Liver (tissue), 9 donors: ENCODE results near the gene ZNF345. TPM values are rescaled to one million over a fixed set of nuclear protein-coding genes. Genes with fewer than 3 reads are reported as not detected.
A peak's percentile ranks its signal among the peaks of the same experiment; 100 is the strongest.

ENCODE experiments used
- DNase-seq: peaks from one replicate; pipeline ENCODE4 v3.0.0-alpha.2; 2017; ENCODE audit warnings: low spot score
- H3K27ac ChIP-seq, 2 donors: one replicate each; pipeline ENCODE4 v1.7.0; 2013; ENCODE audit warnings: inconsistent platforms in 2 of 2, low read length in 2 of 2, control low read depth in 1 of 2, low read depth in 1 of 2, mild to moderate bottlenecking in 1 of 2
- H3K27me3 ChIP-seq, 4 donors: one replicate each; pipeline versions ENCODE4 v1.6.1 to v1.7.0; 2013; ENCODE audit warnings: low read length in 3 of 4, inconsistent platforms in 1 of 4, mild to moderate bottlenecking in 1 of 4, moderate library complexity in 1 of 4; ENCODE audit not compliant: control insufficient read depth in 4 of 4, insufficient read depth in 4 of 4
- H3K36me3 ChIP-seq, 4 donors: one replicate each; pipeline versions ENCODE4 v1.6.1 to v1.7.0; 2013; ENCODE audit warnings: low read length in 3 of 4, mild to moderate bottlenecking in 3 of 4, low read depth in 1 of 4, moderate library complexity in 1 of 4; ENCODE audit not compliant: control insufficient read depth in 4 of 4, insufficient read depth in 3 of 4
- H3K4me1 ChIP-seq, 4 donors: one replicate each; pipeline versions ENCODE4 v1.6.1 to v1.7.0; 2013; ENCODE audit warnings: low read length in 3 of 4, mild to moderate bottlenecking in 3 of 4, moderate library complexity in 1 of 4; ENCODE audit not compliant: control insufficient read depth in 4 of 4, insufficient read depth in 4 of 4
- H3K4me3 ChIP-seq, 3 donors: one replicate each; pipeline versions ENCODE4 v1.6.1 to v1.7.0; 2013; ENCODE audit warnings: low read length in 3 of 3, control low read depth in 1 of 3, low read depth in 1 of 3, mild to moderate bottlenecking in 1 of 3
- H3K9ac ChIP-seq, 2 donors: one replicate each; pipeline ENCODE4 v1.7.0; 2013; ENCODE audit warnings: low read length in 2 of 2, mild to moderate bottlenecking in 2 of 2, moderate library complexity in 2 of 2, control low read depth in 1 of 2, low read depth in 1 of 2
- H3K9me3 ChIP-seq, 4 donors: one replicate each; pipeline versions ENCODE4 v1.6.1 to v1.7.0; 2013; ENCODE audit warnings: low read length in 3 of 4; ENCODE audit not compliant: control insufficient read depth in 4 of 4
- ATF3 ChIP-seq: IDR thresholded peaks from 2 replicates; pipeline ENCODE4 v1.6.1; 2016; ENCODE audit warnings: antibody characterized with exemption
- CTCF ChIP-seq: fragments of 150-350 bp; IDR thresholded peaks from 2 replicates; pipeline ENCODE4 v1.5.1; 2017; ENCODE audit warnings: improper control_type of control experiment, low read depth, low read length; ENCODE audit not compliant: missing input control
- EGR1 ChIP-seq, 2 donors: IDR thresholded peaks; 2 replicates each; pipeline ENCODE4 v1.6.1; 2016 to 2018; ENCODE audit warnings: antibody characterized with exemption in 2 of 2, low read depth in 2 of 2
- FOXA2 ChIP-seq: IDR thresholded peaks from 2 replicates; pipeline ENCODE4 v1.6.1; 2016; ENCODE audit warnings: antibody characterized with exemption
- GABPA ChIP-seq, 2 donors: IDR thresholded peaks in 1 of 2; conservative IDR thresholded peaks in 1 of 2; 2 replicates each; pipeline ENCODE4 v1.6.1; 2016; ENCODE audit warnings: antibody characterized with exemption in 2 of 2, mild to moderate bottlenecking in 1 of 2, moderate library complexity in 1 of 2
- HNF4A ChIP-seq, 2 donors: conservative IDR thresholded peaks; 2 replicates each; pipeline ENCODE4 v1.6.1; 2016; ENCODE audit warnings: antibody characterized with exemption in 2 of 2, mild to moderate bottlenecking in 2 of 2
- RAD21 ChIP-seq, 2 donors: IDR thresholded peaks; 2 replicates each; pipeline ENCODE4 v1.6.1; 2016; ENCODE audit warnings: antibody characterized with exemption in 2 of 2, mild to moderate bottlenecking in 2 of 2
- REST ChIP-seq: IDR thresholded peaks from 2 replicates; pipeline ENCODE4 v1.6.1; 2016; ENCODE audit warnings: antibody characterized with exemption, mild to moderate bottlenecking
- RXRA ChIP-seq, 2 donors: IDR thresholded peaks; 2 replicates each; pipeline ENCODE4 v1.6.1; 2017 to 2018; ENCODE audit warnings: antibody characterized with exemption in 2 of 2, mild to moderate bottlenecking in 1 of 2
- SP1 ChIP-seq: IDR thresholded peaks from 2 replicates; pipeline ENCODE4 v1.6.1; 2018; ENCODE audit warnings: antibody characterized with exemption, mild to moderate bottlenecking
- TAF1 ChIP-seq: conservative IDR thresholded peaks from 2 replicates; pipeline ENCODE4 v1.6.1; 2016; ENCODE audit warnings: antibody characterized with exemption, mild to moderate bottlenecking
- YY1 ChIP-seq: IDR thresholded peaks from 2 replicates; pipeline ENCODE4 v1.6.1; 2016; ENCODE audit warnings: antibody characterized with exemption, mild to moderate bottlenecking
- ZBTB33 ChIP-seq: IDR thresholded peaks from 2 replicates; pipeline ENCODE4 v1.6.1; 2016; ENCODE audit warnings: antibody characterized with exemption
- WGBS: extraction: QIAGEN DNeasy Blood & Tissue Kit; methylation state at CpG from one replicate; pipeline ENCODE4 v1.1.7; 2013; 5-methylcytosine and 5-hydroxymethylcytosine counted together
- polyA plus RNA-seq, 2 donors: library from polyadenylated mRNA; stranded (reverse) in 1 of 2; unstranded in 1 of 2; fragments of 200-250 nt in 1 of 2; fragments of >200 nt in 1 of 2; fragmentation: Nextera tagmentation in 1 of 2; extraction: Ambion mirVana in 1 of 2; gene quantifications; one replicate each; pipeline versions ENCODE4 v1.2.1 to v1.2.3, GENCODE V29; 2013 to 2015
- total RNA-seq, 2 donors: library from RNA; depleted of rRNA; stranded (reverse); fragments of >200 nt; gene quantifications; one replicate each; pipeline ENCODE4 v1.2.3, GENCODE V29; 2014
- TF ChIP-seq, protein P1 (sequence below): IDR thresholded peaks from 2 replicates; pipeline ENCODE4 v1.6.1; 2016; ENCODE audit warnings: antibody characterized with exemption
- donor health status: healthy.
- donor health status: healthy.
- donor health status: healthy.
- donor health status: healthy.
- donor health status: healthy.

ZNF345 gene
- total and polyA plus RNA-seq, 4 donors, result 0.67 to 4.7 (median 2.1) TPM

GRCh38 chr19:36837906-36838783, 12.5 kb upstream of the ZNF345 start, which contains the start of gene ZNF790:
Gene ZNF790, minus strand, starts transcription at chr19:36838387. Its CDS starts 12,768 bp downstream, at chr19:36825619.
- under 1% methylated on average over 56 of the region's 56 CpGs for WGBS
- DNase-seq, result peak; percentile 89
- Histone ChIP-seq H3K9ac (peak within 1 kb of the TSS; percentile 7 to 97), H3K36me3 (peaks cover 0 to 20% (median 17%) of the 10 kb centered on the region in 4 donors), H3K4me3 (peak within 1 kb of the TSS; percentile 77 to 97 (median 90)), H3K27me3 (no peaks in the 10 kb centered on the region), H3K27ac (peak within 1 kb of the TSS; percentile 89 to 93), H3K4me1 (peaks cover 2 to 15% (median 8%) of the 10 kb centered on the region in 4 donors), H3K9me3 (peaks cover 17 to 36% (median 20%) of the 10 kb centered on the region in 4 donors)
- TF ChIP-seq TAF1 (peak; percentile 68), FOXA2 (no peak), ZBTB33 (peak; percentile 97), RAD21 (IDR thresholded peaks at IDR 0.05) (peak in 1 of 2 donors; percentile 23), ATF3 (no peak), GABPA (IDR thresholded peaks at IDR 0.05 in 1 of 2, conservative IDR thresholded peaks at IDR 0.05 in 1 of 2) (peak; percentile 70 to 92), SP1 (no peak), YY1 (peak; percentile 99), EGR1 (IDR thresholded peaks at IDR 0.05; ENCODE audit: low read depth in 2 of 2) (peak in 1 of 2 donors; percentile 22), HNF4A (conservative IDR thresholded peaks at IDR 0.05) (peak; percentile 11 to 48), RXRA (IDR thresholded peaks at IDR 0.05) (peak in 1 of 2 donors; percentile 19), CTCF (peak; percentile 4), REST (no peak)
- TF ChIP-seq, protein P1, sequence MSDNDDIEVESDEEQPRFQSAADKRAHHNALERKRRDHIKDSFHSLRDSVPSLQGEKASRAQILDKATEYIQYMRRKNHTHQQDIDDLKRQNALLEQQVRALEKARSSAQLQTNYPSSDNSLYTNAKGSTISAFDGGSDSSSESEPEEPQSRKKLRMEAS, result peak; percentile 39
